HUES64 (cell line): Measurements from ENCODE around the gene OSBPL2.

ENCODE experiments used
- H3K27ac ChIP-seq: 2 replicates; pipeline ENCODE4 v1.7.0; 2013; ENCODE audit warnings: low read depth, low read length, inconsistent platforms
- H3K27me3 ChIP-seq: 2 replicates; pipeline ENCODE4 v1.6.1; 2013; ENCODE audit warnings: mild to moderate bottlenecking, low read length; ENCODE audit not compliant: insufficient read depth
- H3K36me3 ChIP-seq: 2 replicates; pipeline ENCODE4 v1.6.1; 2013; ENCODE audit warnings: mild to moderate bottlenecking, low read length; ENCODE audit not compliant: insufficient read depth
- H3K4me1 ChIP-seq: 2 replicates; pipeline ENCODE4 v1.6.1; 2013; ENCODE audit warnings: mild to moderate bottlenecking, low read length, moderate library complexity; ENCODE audit not compliant: insufficient read depth
- H3K4me3 ChIP-seq: 2 replicates; pipeline ENCODE4 v1.5.1; 2013; ENCODE audit warnings: mild to moderate bottlenecking, low read length, moderate library complexity
- H3K9ac ChIP-seq: 2 replicates; pipeline ENCODE4 v1.6.1; 2013; ENCODE audit warnings: mild to moderate bottlenecking, low read depth, low read length
- H3K9me3 ChIP-seq: 2 replicates; pipeline ENCODE4 v1.6.1; 2013; ENCODE audit warnings: low read depth, low read length; ENCODE audit not compliant: insufficient read depth
- WGBS: fragments of 150-250, 120-280 bp; methylation state at CpG from one replicate; pipeline ENCODE4 v1.1.7; 2013; ENCODE audit warnings: missing lambda C conversion rate; 5-methylcytosine and 5-hydroxymethylcytosine counted together

The OSBPL2 gene

GRCh38 chr20:62326959-62327725, 88.8 kb downstream of the OSBPL2 start:
- no peak overlapping the region for H3K27ac ChIP-seq
- no peak overlapping the region for H3K9ac ChIP-seq
- no peaks in the 10 kb centered on the region for H3K4me1 ChIP-seq
- 86% methylated on average over 30 of the region's 30 CpGs for WGBS
- no peak overlapping the region for H3K4me3 ChIP-seq
- H3K9me3 ChIP-seq, result no peaks in the 10 kb centered on the region
- no peaks in the 10 kb centered on the region for H3K27me3 ChIP-seq
- peaks cover 90% of the 10 kb centered on the region for H3K36me3 ChIP-seq

GRCh38 chr20:62327726-62328495, 89.6 kb downstream of the OSBPL2 start:
- Histone ChIP-seq H3K9me3 (no peaks in the 10 kb centered on the region), H3K9ac (no peak overlapping the region), H3K27me3 (no peaks in the 10 kb centered on the region), H3K4me1 (no peaks in the 10 kb centered on the region), H3K4me3 (no peak overlapping the region), H3K27ac (no peak overlapping the region), H3K36me3 (peaks cover 95% of the 10 kb centered on the region)
- 91% methylated on average over 33 of the region's 33 CpGs for WGBS

GRCh38 chr20:62328684-62329388, 90.5 kb downstream of the OSBPL2 start:
- 96% methylated on average over 26 of the region's 26 CpGs for WGBS
- Histone ChIP-seq H3K27ac (no peak overlapping the region), H3K27me3 (no peaks in the 10 kb centered on the region), H3K4me3 (no peak overlapping the region), H3K9ac (no peak overlapping the region), H3K9me3 (no peaks in the 10 kb centered on the region), H3K36me3 (peaks cover 94% of the 10 kb centered on the region), H3K4me1 (no peaks in the 10 kb centered on the region)

DNA sequence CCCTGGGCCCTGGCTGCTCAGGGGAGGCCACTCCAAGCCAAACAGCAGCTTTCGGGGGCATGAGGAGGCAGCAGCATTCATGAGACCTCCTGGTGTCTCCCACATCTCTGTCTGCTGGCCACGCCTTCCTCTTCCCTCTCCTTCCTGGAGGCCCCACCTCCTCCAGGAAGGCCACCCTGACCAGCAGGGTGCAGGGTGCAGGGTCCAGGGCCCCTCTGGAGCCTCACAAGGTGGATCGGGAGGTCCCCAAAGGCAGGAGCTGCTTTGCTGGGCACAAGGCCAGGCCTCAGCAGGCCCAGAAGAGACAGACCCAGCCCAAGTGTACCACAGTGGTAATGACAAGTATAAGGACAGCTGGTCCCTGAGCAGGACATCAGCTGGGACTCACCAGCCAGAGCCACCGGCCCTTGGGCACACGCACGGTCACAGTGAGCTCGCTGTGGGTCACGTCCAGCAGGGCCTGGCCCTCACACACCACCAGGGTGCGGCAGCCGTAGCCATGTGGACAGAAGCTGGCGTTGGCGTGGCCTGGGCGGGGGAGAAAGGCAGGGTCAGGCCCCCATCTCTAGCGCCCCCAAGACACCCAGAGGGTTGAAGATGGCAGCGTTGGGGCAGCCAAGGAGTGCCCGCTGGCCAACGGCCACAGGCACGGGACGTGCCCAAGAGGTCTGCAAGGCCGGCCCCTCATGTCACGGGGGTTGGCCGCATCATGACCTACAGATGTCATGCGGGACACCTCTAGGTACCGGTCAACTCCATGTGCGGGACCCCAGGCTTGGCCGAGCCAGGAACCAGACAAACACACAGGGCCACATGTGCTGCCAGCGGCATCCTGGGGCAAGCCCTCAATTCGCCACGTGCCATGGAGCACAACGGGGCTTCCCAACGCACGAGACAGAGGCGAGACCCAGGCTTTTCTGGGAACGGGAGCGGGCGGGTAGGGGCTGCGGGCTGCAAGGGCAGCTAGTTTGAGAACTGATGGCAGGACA, 91.4 kb downstream of the OSBPL2 start:
- H3K9ac ChIP-seq, result no peak overlapping the region
- peaks cover 92% of the 10 kb centered on the region for H3K36me3 ChIP-seq
- no peak overlapping the region for H3K27ac ChIP-seq
- no peak overlapping the region for H3K4me3 ChIP-seq
- WGBS, result 96% methylated on average over 37 of the region's 37 CpGs
- H3K9me3 ChIP-seq, result no peaks in the 10 kb centered on the region
- H3K4me1 ChIP-seq, result no peaks in the 10 kb centered on the region
- H3K27me3 ChIP-seq, result no peaks in the 10 kb centered on the region

DNA sequence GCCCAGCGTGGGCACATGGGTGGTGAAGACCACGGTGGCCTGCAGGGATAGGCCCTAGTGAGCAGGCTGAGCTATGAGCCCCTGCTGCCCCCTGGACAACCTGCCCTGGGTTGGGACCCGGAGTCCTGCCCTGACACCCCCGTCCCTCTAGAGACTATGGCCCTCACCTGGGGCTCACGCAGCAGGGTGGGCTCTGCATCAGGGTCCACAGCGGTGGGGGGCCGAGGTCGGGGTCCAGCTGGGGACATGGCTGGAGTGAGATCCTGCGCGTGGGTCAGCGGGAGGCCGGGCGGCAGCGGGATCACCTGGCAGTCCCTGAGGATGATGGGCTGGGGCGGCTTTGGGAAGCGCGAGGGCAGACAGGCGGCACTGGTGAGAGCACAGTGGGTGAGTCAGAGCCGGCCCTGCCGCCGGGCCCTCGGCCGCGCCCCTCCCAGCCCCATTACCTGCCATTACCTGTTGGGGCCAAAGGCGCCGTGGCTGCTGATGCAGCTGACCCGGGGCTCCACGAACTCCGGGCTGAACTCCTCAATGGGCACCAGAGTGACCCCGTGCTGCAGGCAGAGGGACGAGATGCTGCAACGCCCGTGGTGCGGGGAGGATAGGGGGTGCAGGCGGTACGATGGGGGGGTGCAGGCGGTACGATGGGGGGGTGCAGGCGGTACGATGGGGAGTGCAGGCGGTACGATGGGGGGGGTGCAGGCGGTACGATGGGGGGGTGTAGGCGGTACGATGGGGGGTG, 92.4 kb downstream of the OSBPL2 start:
- H3K27ac ChIP-seq, result no peak overlapping the region

GRCh38 chr20:62331347-62331746, 93.0 kb downstream of the OSBPL2 start:
- H3K4me3 ChIP-seq, result no peak overlapping the region
- H3K9me3 ChIP-seq, result no peaks in the 10 kb centered on the region
- no peak overlapping the region for H3K9ac ChIP-seq
- peaks cover 90% of the 10 kb centered on the region for H3K36me3 ChIP-seq
- WGBS, result 96% methylated on average over 19 of the region's 19 CpGs
- H3K4me1 ChIP-seq, result no peaks in the 10 kb centered on the region
- H3K27me3 ChIP-seq, result no peaks in the 10 kb centered on the region
- no peak overlapping the region for H3K27ac ChIP-seq

More for the DNA sequence above, 92.4 kb downstream of the OSBPL2 start:
- 94% methylated on average over 36 of the region's 46 CpGs for WGBS
- no peak overlapping the region for H3K9ac ChIP-seq
- no peak overlapping the region for H3K4me3 ChIP-seq
- no peaks in the 10 kb centered on the region for H3K4me1 ChIP-seq
- H3K9me3 ChIP-seq, result no peaks in the 10 kb centered on the region
- peaks cover 90% of the 10 kb centered on the region for H3K36me3 ChIP-seq
- no peaks in the 10 kb centered on the region for H3K27me3 ChIP-seq

GRCh38 chr20:62332421-62332820, 94.1 kb downstream of the OSBPL2 start:
- WGBS, result 91% methylated on average over 16 of the region's 16 CpGs
- Histone ChIP-seq H3K27ac (no peak overlapping the region), H3K4me1 (no peaks in the 10 kb centered on the region), H3K27me3 (no peaks in the 10 kb centered on the region), H3K9me3 (no peaks in the 10 kb centered on the region), H3K4me3 (no peak overlapping the region), H3K9ac (no peak overlapping the region), H3K36me3 (peaks cover 90% of the 10 kb centered on the region)

GRCh38 chr20:62332989-62333819, 94.9 kb downstream of the OSBPL2 start:
- H3K27me3 ChIP-seq, result no peaks in the 10 kb centered on the region
- H3K4me1 ChIP-seq, result no peaks in the 10 kb centered on the region
- H3K36me3 ChIP-seq, result peaks cover 90% of the 10 kb centered on the region
- H3K27ac ChIP-seq, result no peak overlapping the region
- H3K4me3 ChIP-seq, result no peak overlapping the region
- H3K9ac ChIP-seq, result no peak overlapping the region
- no peaks in the 10 kb centered on the region for H3K9me3 ChIP-seq
- WGBS, result 95% methylated on average over 34 of the region's 34 CpGs

DNA sequence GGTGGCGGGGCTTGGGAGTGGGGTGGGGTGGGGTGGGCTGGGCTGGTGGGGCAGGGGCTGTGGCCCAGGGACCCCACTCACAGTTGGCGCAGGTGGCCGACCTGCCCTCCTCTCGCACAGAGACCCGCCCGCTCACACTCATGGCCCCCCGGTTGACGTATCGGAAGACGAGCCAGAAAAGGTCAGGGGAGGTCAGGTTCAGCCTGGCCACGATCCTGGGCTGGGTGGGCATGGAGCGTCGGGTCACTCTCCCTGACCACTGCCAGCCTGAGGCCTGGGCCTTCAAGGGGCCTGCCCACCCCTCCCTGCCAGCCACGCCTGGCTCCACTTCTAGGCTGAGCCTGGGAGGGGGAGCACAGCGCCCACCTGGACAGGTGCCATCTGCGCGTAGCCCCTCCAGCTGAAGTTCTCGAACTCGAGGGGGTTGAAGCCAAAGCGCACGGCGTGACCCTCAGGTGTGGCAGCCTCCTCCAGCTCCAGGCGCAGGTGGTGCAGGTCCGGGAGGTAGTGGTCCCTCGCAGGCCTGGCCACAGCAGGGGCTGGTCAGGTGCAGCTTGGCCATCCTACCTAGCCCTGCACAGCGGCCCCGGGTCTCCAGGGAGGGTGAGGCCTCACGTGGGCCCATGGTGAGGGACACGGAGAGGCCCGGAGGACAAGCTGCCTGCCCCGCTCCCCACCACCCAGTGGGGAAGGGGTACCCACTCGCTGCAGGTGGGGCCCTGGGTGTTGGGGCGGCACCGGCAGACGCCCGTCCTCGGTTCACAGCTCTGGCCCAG, 95.7 kb downstream of the OSBPL2 start:
- H3K36me3 ChIP-seq, result peaks cover 88% of the 10 kb centered on the region

More for the DNA sequence above, 95.7 kb downstream of the OSBPL2 start:
- WGBS, result 92% methylated on average over 37 of the region's 37 CpGs
- Histone ChIP-seq H3K27ac (no peak overlapping the region), H3K27me3 (no peaks in the 10 kb centered on the region), H3K9me3 (no peaks in the 10 kb centered on the region), H3K4me1 (no peaks in the 10 kb centered on the region), H3K9ac (no peak overlapping the region), H3K4me3 (no peak overlapping the region)
